Muscle layer of colon (tissue), 2 donors: Measurements from ENCODE around the gene SORCS1.

Source experiments
- H3K27ac ChIP-seq: one replicate; pipeline ENCODE4 v1.7.0; 2013; ENCODE audit warnings: low read depth, mild to moderate bottlenecking, low read length, moderate library complexity
- H3K27me3 ChIP-seq, 2 donors: one replicate each; pipeline ENCODE4 v1.7.0; 2013; ENCODE audit warnings: low read length in 2 of 2, mild to moderate bottlenecking in 2 of 2; ENCODE audit not compliant: insufficient read depth in 2 of 2, control insufficient read depth in 1 of 2
- H3K36me3 ChIP-seq: one replicate; pipeline ENCODE4 v1.7.0; 2013; ENCODE audit warnings: mild to moderate bottlenecking, low read length; ENCODE audit not compliant: insufficient read depth
- H3K4me1 ChIP-seq: one replicate; pipeline ENCODE4 v1.7.0; 2013; ENCODE audit warnings: mild to moderate bottlenecking, low read length; ENCODE audit not compliant: insufficient read depth
- H3K4me3 ChIP-seq, 2 donors: one replicate each; pipeline ENCODE4 v1.7.0; 2013; ENCODE audit warnings: low read length in 2 of 2, low read depth in 1 of 2, mild to moderate bottlenecking in 1 of 2, moderate library complexity in 1 of 2
- H3K9ac ChIP-seq: one replicate; pipeline ENCODE4 v1.7.0; 2013; ENCODE audit warnings: low read length
- H3K9me3 ChIP-seq: one replicate; pipeline ENCODE4 v1.7.0; 2013; ENCODE audit warnings: mild to moderate bottlenecking, low read length
- donor health status: abdominal sarcoma.
- donor health status: Adenocarcinoma of cecum.

SORCS1 gene

GRCh38 chr10:107163881-107164861 is at the start of gene SORCS1:
SORCS1 (minus strand) TSS chr10:107164706.
- Histone ChIP-seq H3K9ac (no peak within 1 kb of the TSS), H3K36me3 (no peaks in the 10 kb centered on the region), H3K4me1 (peaks cover 19% of the 10 kb centered on the region), H3K27me3 (peaks cover 0 to 4% of the 10 kb centered on the region in 2 donors), H3K9me3 (no peaks in the 10 kb centered on the region), H3K4me3 (peak within 1 kb of the TSS; percentile 65 to 66), H3K27ac (peak within 1 kb of the TSS; percentile 58)

- Histone ChIP-seq H3K27me3 (no peaks in the 10 kb centered on the region), H3K9me3 (no peaks in the 10 kb centered on the region), H3K4me1 (no peaks in the 10 kb centered on the region), H3K4me3 (no peak overlapping the region), H3K27ac (no peak overlapping the region), H3K36me3 (no peaks in the 10 kb centered on the region), H3K9ac (no peak overlapping the region)
Measured at GRCh38 chr10:107214261-107214660, 49.8 kb upstream of the SORCS1 start.

- H3K4me1 ChIP-seq = no peaks in the 10 kb centered on the region
Measured at GRCh38 chr10:107213861-107214260, 49.4 kb upstream of the SORCS1 start.

GRCh38 chr10:107206833-107207232 is 42.3 kb upstream of the SORCS1 start:
- no peaks in the 10 kb centered on the region for H3K4me1 ChIP-seq
- H3K36me3 ChIP-seq = no peaks in the 10 kb centered on the region

More at GRCh38 chr10:107213861-107214260, 49.4 kb upstream of the SORCS1 start:
- H3K9ac ChIP-seq = no peak overlapping the region
- no peak overlapping the region for H3K27ac ChIP-seq
- H3K36me3 ChIP-seq = no peaks in the 10 kb centered on the region
- H3K4me3 ChIP-seq = no peak overlapping the region
- no peaks in the 10 kb centered on the region for H3K27me3 ChIP-seq
- H3K9me3 ChIP-seq = no peaks in the 10 kb centered on the region

GRCh38 chr10:107169516-107169915 is 5.0 kb upstream of the SORCS1 start:
- Histone ChIP-seq H3K27ac (no peak overlapping the region), H3K27me3 (no peaks in the 10 kb centered on the region), H3K9me3 (no peaks in the 10 kb centered on the region), H3K9ac (no peak overlapping the region), H3K4me1 (no peaks in the 10 kb centered on the region), H3K36me3 (no peaks in the 10 kb centered on the region), H3K4me3 (no peak overlapping the region)

More at GRCh38 chr10:107206833-107207232, 42.3 kb upstream of the SORCS1 start:
- Histone ChIP-seq H3K9ac (no peak overlapping the region), H3K9me3 (no peaks in the 10 kb centered on the region), H3K27ac (no peak overlapping the region), H3K27me3 (no peaks in the 10 kb centered on the region), H3K4me3 (no peak overlapping the region)

GRCh38 chr10:107168738-107169137 is 4.2 kb upstream of the SORCS1 start:
- Histone ChIP-seq H3K4me1 (peaks cover 2% of the 10 kb centered on the region), H3K9me3 (no peaks in the 10 kb centered on the region), H3K4me3 (no peak overlapping the region), H3K27ac (no peak overlapping the region), H3K36me3 (no peaks in the 10 kb centered on the region), H3K9ac (no peak overlapping the region), H3K27me3 (peaks cover 0 to 4% of the 10 kb centered on the region in 2 donors)

GRCh38 chr10:107166403-107166802 is 1.9 kb upstream of the SORCS1 start:
- H3K9ac ChIP-seq = no peak overlapping the region
- no peak overlapping the region for H3K27ac ChIP-seq
- no peaks in the 10 kb centered on the region for H3K9me3 ChIP-seq
- H3K4me3 ChIP-seq = no peak overlapping the region
- H3K4me1 ChIP-seq = peaks cover 19% of the 10 kb centered on the region
- peaks cover 0 to 4% of the 10 kb centered on the region in 2 donors for H3K27me3 ChIP-seq
- no peaks in the 10 kb centered on the region for H3K36me3 ChIP-seq

GRCh38 chr10:107164992-107165391 is 486 bp upstream of the SORCS1 start:
- Histone ChIP-seq H3K36me3 (no peaks in the 10 kb centered on the region), H3K9me3 (no peaks in the 10 kb centered on the region), H3K4me1 (peaks cover 19% of the 10 kb centered on the region), H3K4me3 (peak overlapping the region; percentile 56 to 65), H3K9ac (no peak overlapping the region), H3K27ac (no peak overlapping the region), H3K27me3 (peaks cover 0 to 4% of the 10 kb centered on the region in 2 donors)

- Histone ChIP-seq H3K27me3 (peaks cover 0 to 4% of the 10 kb centered on the region in 2 donors), H3K4me3 (peak overlapping the region; percentile 60 to 66), H3K4me1 (peaks cover 20% of the 10 kb centered on the region), H3K9me3 (no peaks in the 10 kb centered on the region), H3K27ac (peak overlapping the region; percentile 58), H3K9ac (no peak overlapping the region), H3K36me3 (no peaks in the 10 kb centered on the region)
Measured at GRCh38 chr10:107163076-107163855, 1.2 kb downstream of the SORCS1 start.

GRCh38 chr10:107160866-107161265 is 3.6 kb downstream of the SORCS1 start:
- Histone ChIP-seq H3K4me3 (no peak overlapping the region), H3K9ac (no peak overlapping the region), H3K4me1 (peaks cover 27% of the 10 kb centered on the region), H3K9me3 (no peaks in the 10 kb centered on the region), H3K36me3 (no peaks in the 10 kb centered on the region), H3K27ac (no peak overlapping the region), H3K27me3 (peaks cover 0 to 4% of the 10 kb centered on the region in 2 donors)

GRCh38 chr10:107159871-107160270 is 4.6 kb downstream of the SORCS1 start:
- H3K36me3 ChIP-seq = no peaks in the 10 kb centered on the region
- no peaks in the 10 kb centered on the region for H3K9me3 ChIP-seq
- no peak overlapping the region for H3K4me3 ChIP-seq
- H3K4me1 ChIP-seq = peaks cover 27% of the 10 kb centered on the region
- no peak overlapping the region for H3K27ac ChIP-seq
- peaks cover 0 to 4% of the 10 kb centered on the region in 2 donors for H3K27me3 ChIP-seq
- no peak overlapping the region for H3K9ac ChIP-seq
